Central memory CD8-positive, alpha-beta T cell (primary cell): Measurements from ENCODE around the gene MAML3.

Experiments
- ATAC-seq: fragments of 150-1000 bp; cut with Tn5 transposase; replicated peaks from 2 replicates; pipeline ENCODE4 v1.10.0; 2022; ENCODE audit warnings: mild to moderate bottlenecking, moderate FRiP score, moderate number of reproducible peaks; ENCODE audit not compliant: poor library complexity, severe bottlenecking; ENCODE audit errors: extremely low read depth
- DNase-seq, 2 donors: peaks; one replicate each; pipeline ENCODE4 v3.0.0; 2021; ENCODE audit warnings: low spot score in 2 of 2
- H3K27ac Mint-ChIP-seq: one replicate; pipeline ENCODE4 v1.8.0; 2022; ENCODE audit warnings: low read depth, mild to moderate bottlenecking, moderate library complexity, mixed read lengths
- H3K27me3 Mint-ChIP-seq: one replicate; pipeline ENCODE4 v1.8.0; 2022; ENCODE audit warnings: mixed read lengths
- H3K36me3 Mint-ChIP-seq: one replicate; pipeline ENCODE4 v1.8.0; 2022; ENCODE audit warnings: mild to moderate bottlenecking, moderate library complexity, mixed read lengths; ENCODE audit not compliant: insufficient read depth
- H3K4me1 Mint-ChIP-seq: one replicate; pipeline ENCODE4 v1.8.0; 2022; ENCODE audit warnings: mixed read lengths
- H3K4me3 Mint-ChIP-seq: one replicate; pipeline ENCODE4 v1.8.0; 2022; ENCODE audit warnings: mild to moderate bottlenecking, moderate library complexity, mixed read lengths
- H3K9me3 Mint-ChIP-seq: one replicate; pipeline ENCODE4 v1.8.0; 2022; ENCODE audit warnings: mixed read lengths

MAML3 gene

DNA sequence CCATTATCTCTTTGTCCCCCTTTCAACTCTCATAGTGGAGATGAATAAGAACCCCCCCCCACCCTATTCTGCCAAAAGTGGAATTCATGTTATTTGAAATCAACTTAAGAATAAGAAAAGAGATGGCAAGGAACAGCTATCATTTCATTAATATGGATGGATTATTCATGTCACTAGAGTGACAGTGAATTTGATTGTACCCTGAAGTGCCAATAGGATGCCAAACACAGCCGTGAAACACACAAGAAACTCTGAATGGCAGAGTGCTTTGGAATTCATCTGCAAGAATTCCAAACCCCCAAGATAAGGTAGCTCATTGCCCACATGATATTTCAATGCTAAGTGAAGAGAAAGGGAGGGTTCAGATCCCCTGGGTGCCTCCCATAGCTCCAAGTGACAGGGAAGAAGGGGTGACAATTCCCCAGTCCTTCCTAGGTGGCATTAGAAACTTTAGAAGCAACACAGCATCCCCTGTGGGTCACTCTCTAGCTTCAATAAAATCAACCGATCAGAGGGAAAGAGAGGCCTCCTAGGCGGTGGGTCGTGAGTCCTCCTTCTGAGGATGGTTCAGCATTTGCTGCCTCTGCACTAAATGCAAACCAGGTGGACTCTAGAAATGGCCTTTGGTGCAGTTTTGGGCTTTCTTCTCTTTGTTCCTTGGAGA lies 404.0 kb downstream of the MAML3 start:
- no peak for DNase-seq
- H3K9me3 Mint-ChIP-seq = no peaks in the 10 kb centered on the region
- H3K27me3 Mint-ChIP-seq = peaks cover 19% of the 10 kb centered on the region
- H3K36me3 Mint-ChIP-seq = no peaks in the 10 kb centered on the region
- H3K27ac Mint-ChIP-seq = no peak overlapping the region
- no peak for ATAC-seq
- no peaks in the 10 kb centered on the region for H3K4me1 Mint-ChIP-seq
- H3K4me3 Mint-ChIP-seq = no peak overlapping the region

GRCh38 chr4:139749338-139749737 lies 404.6 kb downstream of the MAML3 start:
- DNase-seq (no peak), ATAC-seq (no peak)
- H3K4me1 Mint-ChIP-seq = no peaks in the 10 kb centered on the region
- no peak overlapping the region for H3K4me3 Mint-ChIP-seq
- peaks cover 23% of the 10 kb centered on the region for H3K27me3 Mint-ChIP-seq
- no peak overlapping the region for H3K27ac Mint-ChIP-seq
- H3K9me3 Mint-ChIP-seq = no peaks in the 10 kb centered on the region
- H3K36me3 Mint-ChIP-seq = no peaks in the 10 kb centered on the region

DNA sequence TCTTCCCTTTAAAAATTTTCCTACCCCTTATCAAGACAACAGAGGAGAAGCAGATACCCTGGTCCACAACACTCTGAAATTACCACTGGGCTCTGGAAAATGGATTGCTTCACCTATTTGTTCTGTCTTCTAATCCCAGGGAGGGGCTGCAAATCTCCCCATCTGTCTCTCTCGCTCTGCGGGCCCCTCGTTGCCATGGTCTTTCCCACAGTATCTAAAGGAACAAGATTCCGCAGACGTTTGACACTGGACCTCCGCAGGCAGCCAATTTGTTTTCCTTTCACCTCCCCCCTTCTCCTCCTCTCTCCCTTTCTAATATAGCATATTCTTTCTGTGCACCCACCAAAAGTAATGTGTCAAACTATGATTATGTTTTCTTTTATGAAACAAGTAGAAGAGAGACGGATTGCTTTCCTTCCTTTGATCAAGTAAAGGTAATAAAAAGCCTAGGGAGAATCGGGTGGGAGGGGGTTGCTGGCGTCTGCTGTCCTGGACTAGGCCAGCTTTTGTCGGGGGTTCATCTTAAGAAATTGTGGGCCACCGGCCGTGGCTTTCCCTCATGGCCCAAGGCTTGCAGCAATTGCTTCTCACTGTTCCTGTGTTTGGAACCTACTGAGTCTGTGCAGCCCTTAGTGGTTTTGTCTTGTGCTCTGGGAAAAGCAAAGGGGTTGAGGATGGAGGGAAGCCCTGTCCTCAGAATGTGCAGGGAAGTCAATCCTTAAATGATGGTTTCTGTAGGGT lies 407.4 kb downstream of the MAML3 start:
- ATAC-seq (no peak), DNase-seq (no peak)
- H3K4me1 Mint-ChIP-seq = no peaks in the 10 kb centered on the region
- peaks cover 36% of the 10 kb centered on the region for H3K27me3 Mint-ChIP-seq
- H3K9me3 Mint-ChIP-seq = no peaks in the 10 kb centered on the region
- no peak overlapping the region for H3K27ac Mint-ChIP-seq
- no peaks in the 10 kb centered on the region for H3K36me3 Mint-ChIP-seq
- H3K4me3 Mint-ChIP-seq = no peak overlapping the region

DNA sequence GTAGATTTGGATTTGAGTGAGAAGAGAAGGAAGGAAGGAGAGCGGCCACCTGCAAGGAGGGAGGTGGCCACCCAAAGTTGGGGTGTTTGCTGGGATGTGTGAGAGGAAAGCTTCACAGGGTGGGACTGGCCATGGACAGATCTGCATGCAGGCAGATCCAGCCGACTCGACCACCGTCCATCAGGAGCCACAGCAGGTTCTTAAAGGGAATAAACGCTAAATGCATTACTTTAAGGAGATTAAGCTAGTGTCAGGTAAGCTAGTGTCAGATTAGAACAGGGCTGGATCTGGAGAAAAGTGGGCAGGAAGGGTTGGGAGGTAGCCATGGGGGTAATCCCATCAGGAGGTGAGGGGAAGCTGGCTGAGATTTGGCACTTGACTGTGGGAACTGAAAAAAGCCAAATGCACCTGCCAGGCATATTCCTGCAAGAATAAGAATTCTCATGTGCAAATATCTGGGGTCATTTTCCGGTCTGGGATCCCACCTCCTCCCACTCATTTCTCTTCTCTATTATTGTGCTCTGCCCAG lies 408.8 kb downstream of the MAML3 start:
- no peak overlapping the region for H3K27ac Mint-ChIP-seq
- no peak overlapping the region for H3K4me3 Mint-ChIP-seq
- H3K9me3 Mint-ChIP-seq = no peaks in the 10 kb centered on the region
- H3K4me1 Mint-ChIP-seq = no peaks in the 10 kb centered on the region
- ATAC-seq = no peak
- DNase-seq = no peak
- peaks cover 36% of the 10 kb centered on the region for H3K27me3 Mint-ChIP-seq
- no peaks in the 10 kb centered on the region for H3K36me3 Mint-ChIP-seq

DNA sequence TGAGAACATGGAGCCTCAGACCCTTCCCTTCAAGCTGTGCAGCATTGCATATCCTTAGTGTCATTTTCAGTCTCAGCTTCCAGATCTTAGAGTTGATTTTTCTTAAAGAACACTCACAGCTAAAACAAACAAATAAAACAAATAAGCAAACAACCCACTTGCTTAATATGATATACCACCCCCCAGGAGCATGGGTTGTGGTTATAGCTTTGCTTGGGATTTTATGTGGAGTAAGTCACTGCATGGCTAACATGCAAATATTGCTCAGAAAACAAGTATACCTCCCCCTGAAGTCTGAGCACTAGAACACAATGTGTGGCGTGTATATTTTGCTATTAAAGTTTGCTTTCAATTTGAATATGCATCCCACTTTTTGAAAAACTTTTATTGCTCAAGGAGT lies 409.8 kb downstream of the MAML3 start:
- H3K36me3 Mint-ChIP-seq = no peaks in the 10 kb centered on the region
- DNase-seq (no peak), ATAC-seq (no peak)
- H3K9me3 Mint-ChIP-seq = no peaks in the 10 kb centered on the region
- H3K4me3 Mint-ChIP-seq = no peak overlapping the region
- H3K27ac Mint-ChIP-seq = no peak overlapping the region
- peaks cover 36% of the 10 kb centered on the region for H3K27me3 Mint-ChIP-seq
- H3K4me1 Mint-ChIP-seq = no peaks in the 10 kb centered on the region

- Mint-ChIP-seq H3K4me3 (no peak overlapping the region), H3K36me3 (no peaks in the 10 kb centered on the region), H3K9me3 (no peaks in the 10 kb centered on the region), H3K27me3 (peaks cover 36% of the 10 kb centered on the region), H3K27ac (no peak overlapping the region), H3K4me1 (no peaks in the 10 kb centered on the region)
- DNase-seq (no peak), ATAC-seq (no peak)
These were observed 411.0 kb downstream of the MAML3 start for GRCh38 chr4:139743027-139743426.

DNA sequence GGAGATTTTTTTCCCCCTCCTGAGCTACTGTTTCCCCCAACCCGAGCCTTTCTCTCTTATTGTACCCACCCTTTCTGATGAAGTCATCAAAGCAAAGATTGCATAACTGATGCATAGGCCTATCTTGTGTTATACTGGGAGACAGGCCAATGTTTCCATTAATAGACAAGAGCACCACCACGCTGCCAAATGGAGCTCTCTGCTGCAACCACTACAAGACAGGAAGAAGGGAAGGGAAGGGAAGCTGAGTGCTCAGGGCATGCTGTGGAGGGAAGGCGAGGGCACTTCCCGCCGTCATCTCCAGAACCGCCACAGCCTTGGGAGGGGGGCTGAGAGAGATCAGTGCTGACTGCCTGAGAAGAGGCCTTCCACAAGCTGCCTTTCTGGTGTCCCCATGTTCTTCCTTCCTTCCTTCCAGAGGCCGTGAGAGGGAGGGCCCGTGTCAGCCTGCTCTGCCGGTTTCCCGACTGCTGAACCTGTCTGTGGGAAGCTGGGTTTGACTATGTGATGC lies 413.4 kb downstream of the MAML3 start:
- Mint-ChIP-seq H3K4me1 (no peaks in the 10 kb centered on the region), H3K9me3 (no peaks in the 10 kb centered on the region), H3K27ac (no peak overlapping the region), H3K27me3 (peaks cover 48% of the 10 kb centered on the region), H3K36me3 (no peaks in the 10 kb centered on the region), H3K4me3 (no peak overlapping the region)
- ATAC-seq = no peak
- DNase-seq = no peak

DNA sequence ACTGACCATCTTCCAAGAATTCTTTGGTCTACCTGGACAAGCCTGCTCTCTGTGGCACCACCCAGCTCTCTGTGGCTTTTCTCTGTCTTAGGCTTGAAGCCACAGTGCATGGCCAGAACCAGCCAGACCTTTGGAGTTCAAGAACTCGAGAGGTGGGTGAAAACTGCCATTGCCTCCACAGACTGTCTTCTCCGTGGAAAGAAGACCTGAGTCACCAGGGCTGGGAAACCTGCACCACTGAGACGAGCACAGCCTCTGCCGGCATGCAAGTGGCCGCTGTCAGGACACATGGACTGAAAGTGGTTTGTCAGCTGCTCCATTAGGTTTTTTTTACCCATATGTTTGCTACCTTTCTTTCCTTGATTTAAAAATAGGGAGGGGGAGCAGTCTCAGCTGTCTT lies 413.9 kb downstream of the MAML3 start:
- no peaks in the 10 kb centered on the region for H3K9me3 Mint-ChIP-seq
- peaks cover under 1% of the 10 kb centered on the region for H3K4me1 Mint-ChIP-seq
- no peaks in the 10 kb centered on the region for H3K36me3 Mint-ChIP-seq
- DNase-seq (no peak), ATAC-seq (no peak)
- no peak overlapping the region for H3K4me3 Mint-ChIP-seq
- peaks cover 45% of the 10 kb centered on the region for H3K27me3 Mint-ChIP-seq
- H3K27ac Mint-ChIP-seq = no peak overlapping the region

DNA sequence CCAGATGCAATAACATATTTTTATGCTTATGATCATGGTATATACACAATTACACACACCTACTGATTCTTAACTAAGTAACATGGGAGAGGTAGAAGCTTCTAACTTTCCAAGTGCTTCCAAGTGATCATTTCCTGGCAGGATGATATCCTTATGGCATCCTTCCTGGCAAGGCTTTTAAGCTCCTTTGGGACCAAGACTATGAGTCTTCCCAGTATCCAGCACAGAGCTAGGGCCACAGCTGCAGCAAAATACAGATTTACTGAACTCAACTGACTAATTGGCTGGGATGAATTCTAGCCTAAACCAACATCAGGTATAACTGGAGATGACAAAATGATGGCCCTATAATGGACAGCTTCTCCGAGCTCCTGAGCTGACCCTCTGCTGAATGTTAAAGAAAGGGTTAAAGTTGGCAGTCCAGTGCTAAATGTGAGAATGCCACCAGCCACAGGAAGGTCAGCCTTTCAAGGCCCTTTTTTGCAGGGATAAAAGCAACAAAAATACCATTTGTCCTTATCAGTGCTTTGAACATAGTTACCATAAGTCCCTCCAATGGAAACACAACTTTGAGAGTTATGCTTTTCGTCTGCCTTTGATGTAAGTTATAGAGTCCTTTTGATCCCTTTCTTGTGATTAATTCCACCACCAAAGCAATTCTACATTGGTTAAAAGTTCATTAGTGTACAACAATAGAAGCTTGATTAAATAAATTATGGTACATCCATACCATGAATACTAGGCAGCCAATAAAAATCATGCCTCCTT lies 415.0 kb downstream of the MAML3 start:
- Mint-ChIP-seq H3K9me3 (no peaks in the 10 kb centered on the region), H3K4me3 (no peak overlapping the region), H3K36me3 (no peaks in the 10 kb centered on the region), H3K27ac (no peak overlapping the region), H3K4me1 (peaks cover 10% of the 10 kb centered on the region), H3K27me3 (peaks cover 48% of the 10 kb centered on the region)
- no peak for DNase-seq
- ATAC-seq = no peak

- Mint-ChIP-seq H3K27ac (no peak overlapping the region), H3K4me3 (no peak overlapping the region), H3K27me3 (peaks cover 59% of the 10 kb centered on the region), H3K36me3 (no peaks in the 10 kb centered on the region), H3K4me1 (peaks cover 10% of the 10 kb centered on the region), H3K9me3 (no peaks in the 10 kb centered on the region)
- DNase-seq (no peak), ATAC-seq (no peak)
These were observed 417.3 kb downstream of the MAML3 start for GRCh38 chr4:139736661-139737060.

DNA sequence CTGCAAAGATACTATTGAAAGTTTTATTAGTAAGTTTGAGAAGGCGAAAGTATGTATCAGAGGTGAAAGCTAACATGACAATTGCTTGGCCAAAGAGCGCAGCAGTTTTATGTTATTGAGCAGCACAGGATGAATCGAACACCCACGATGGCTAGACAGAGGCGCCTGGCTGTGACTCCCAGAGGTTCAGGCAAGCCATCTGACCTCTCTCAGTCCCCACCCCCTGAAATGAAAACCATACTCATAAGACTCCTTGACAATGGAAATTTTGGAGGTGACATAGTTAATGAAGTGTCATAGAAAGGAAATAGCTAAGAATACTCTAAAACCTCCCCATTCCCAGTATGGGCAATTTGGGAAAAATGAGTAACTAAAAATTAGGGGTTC lies 417.7 kb downstream of the MAML3 start:
- ATAC-seq = no peak
- no peak for DNase-seq
- no peak overlapping the region for H3K27ac Mint-ChIP-seq
- H3K4me3 Mint-ChIP-seq = peak overlapping the region; percentile 20
- peaks cover 10% of the 10 kb centered on the region for H3K4me1 Mint-ChIP-seq
- H3K36me3 Mint-ChIP-seq = no peaks in the 10 kb centered on the region
- H3K27me3 Mint-ChIP-seq = peaks cover 63% of the 10 kb centered on the region
- H3K9me3 Mint-ChIP-seq = no peaks in the 10 kb centered on the region

DNA sequence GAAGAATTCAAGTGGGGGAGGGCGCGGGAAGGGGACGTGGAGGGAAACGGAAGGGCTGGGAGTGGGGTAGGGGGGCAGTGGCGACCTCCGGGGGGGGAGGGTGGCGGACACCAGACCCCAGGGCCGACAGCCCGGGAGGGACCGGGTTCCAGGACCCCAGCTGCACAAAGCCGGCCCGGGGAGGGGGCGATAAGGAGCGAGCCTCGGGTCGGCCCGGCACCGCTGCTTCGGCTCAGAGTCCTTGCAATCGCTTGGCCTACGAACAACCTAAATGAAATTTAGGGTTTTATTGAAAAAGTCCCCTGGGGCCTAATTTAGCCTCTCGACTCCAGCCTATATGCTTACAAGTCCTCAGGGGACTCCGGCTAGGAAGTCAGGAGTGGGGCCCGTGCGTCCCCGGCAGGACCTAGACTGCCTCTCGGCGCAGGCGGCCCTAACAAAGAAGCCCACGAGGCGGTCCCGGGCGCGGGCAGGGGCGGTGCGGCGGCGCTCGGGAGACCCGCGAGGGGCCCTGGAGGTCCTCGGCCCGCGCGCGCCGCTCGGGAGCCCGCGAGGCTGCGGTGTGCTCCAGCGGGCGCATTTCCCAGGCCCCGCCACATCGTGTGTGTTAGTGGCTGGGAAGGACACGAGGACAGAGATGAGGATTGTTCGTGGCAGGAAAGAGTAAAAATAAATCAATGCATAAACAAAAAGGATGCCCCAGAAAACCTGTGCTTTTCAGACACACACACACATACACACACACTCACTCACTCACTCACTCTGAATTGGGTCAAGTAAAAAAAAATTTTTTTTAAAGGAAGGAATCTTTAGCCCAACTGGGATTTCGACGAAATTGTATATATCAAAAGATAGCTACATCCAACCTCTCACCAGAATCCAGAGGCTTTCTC lies 418.4 kb downstream of the MAML3 start:
- ATAC-seq (no peak), DNase-seq (no peak)
- no peaks in the 10 kb centered on the region for H3K9me3 Mint-ChIP-seq
- H3K27me3 Mint-ChIP-seq = peaks cover 69% of the 10 kb centered on the region
- H3K4me1 Mint-ChIP-seq = peaks cover 10% of the 10 kb centered on the region
- H3K36me3 Mint-ChIP-seq = no peaks in the 10 kb centered on the region
- H3K4me3 Mint-ChIP-seq = peak overlapping the region; percentile 46
- H3K27ac Mint-ChIP-seq = no peak overlapping the region
